B cell (primary cell): Measurements from ENCODE around the gene MED26. TPM values are rescaled to one million over a fixed set of nuclear protein-coding genes. Genes with fewer than 3 reads are reported as not detected.

Source experiments
- ATAC-seq: fragments of 200-7000 bp; cut with Tn5 transposase; one replicate; pipeline ENCODE4 v1.10.0; 2021; ENCODE audit warnings: low read depth, mild to moderate bottlenecking, moderate number of reproducible peaks, moderate library complexity
- CTCF ChIA-PET: fragments of 350-600 bp; sonication (Branson Sonifier 250); formaldehyde crosslinking; loops from one replicate; lab custom pipeline; 2021; ENCODE audit warnings: antibody characterized with exemption, inconsistent platforms; lab: Charles Lee
- POLR2A ChIA-PET: fragments of 350-600 bp; sonication (Branson Sonifier 250); formaldehyde crosslinking; loops from one replicate; lab custom pipeline; 2021; ENCODE audit warnings: antibody characterized with exemption; lab: Charles Lee
- DNase-seq: peaks from one replicate; pipeline ENCODE4 v3.0.0; 2013
- H2AFZ ChIP-seq: 2 replicates; pipeline ENCODE4 v1.6.1; 2012; ENCODE audit warnings: mild to moderate bottlenecking, low read depth, low read length; ENCODE audit not compliant: insufficient read depth, poor library complexity, severe bottlenecking
- H3K27ac ChIP-seq, 2 donors: 1 replicate in 1 of 2; 2 replicates in 1 of 2; pipeline ENCODE4 v1.5.1; 2012 to 2013; ENCODE audit warnings: low read length in 2 of 2, mild to moderate bottlenecking in 2 of 2, moderate library complexity in 1 of 2
- H3K27me3 ChIP-seq, 4 experiments: fragments of 200-600 bp in 1 of 4; sonication (generic) in 1 of 4; replicated peaks in 1 of 4; 1 replicate in 2 of 4; 2 replicates in 2 of 4; pipeline versions ENCODE4 v1.6.1 to v1.7.0; 2013 to 2016; ENCODE audit warnings: low read length in 3 of 4, mild to moderate bottlenecking in 2 of 4, mixed read lengths in 1 of 4, moderate library complexity in 1 of 4; ENCODE audit not compliant: insufficient read depth in 4 of 4, control insufficient read depth in 3 of 4; ENCODE audit errors: control extremely low read depth in 1 of 4
- H3K36me3 ChIP-seq, 2 experiments: replicated peaks in 1 of 2; 1 replicate in 1 of 2; 2 replicates in 1 of 2; pipeline versions ENCODE4 v1.6.1 to v1.7.1; 2013; ENCODE audit warnings: low read length in 1 of 2; ENCODE audit not compliant: insufficient read depth in 2 of 2, control insufficient read depth in 1 of 2; ENCODE audit errors: control extremely low read depth in 1 of 2, extremely low read depth in 1 of 2
- H3K4me1 ChIP-seq, 2 donors: fragments of 200-600 bp in 1 of 2; sonication (generic) in 1 of 2; 1 replicate in 1 of 2; 2 replicates in 1 of 2; pipeline versions ENCODE4 v1.5.1 to v1.6.1; 2013 to 2017; ENCODE audit warnings: low read length in 2 of 2; ENCODE audit not compliant: control insufficient read depth in 2 of 2, insufficient read depth in 2 of 2
- H3K4me2 ChIP-seq: replicated peaks from 2 replicates; pipeline ENCODE3; 2012; ENCODE audit warnings: mild to moderate bottlenecking, low read depth, low read length; ENCODE audit not compliant: poor library complexity, severe bottlenecking
- H3K4me3 ChIP-seq, 5 experiments: fragments of 200-600 bp in 1 of 5; sonication (generic) in 1 of 5; 1 replicate in 3 of 5; 2 replicates in 2 of 5; pipeline versions ENCODE4 v1.5.1 to v1.7.0; 2011 to 2016; ENCODE audit warnings: low read length in 4 of 5, mild to moderate bottlenecking in 4 of 5, low read depth in 2 of 5, control low read depth in 1 of 5, moderate library complexity in 1 of 5; ENCODE audit not compliant: insufficient read depth in 1 of 5; ENCODE audit errors: control extremely low read depth in 1 of 5, extremely low read depth in 1 of 5
- H3K79me2 ChIP-seq: fragments of 200-600 bp; sonication (generic); one replicate; pipeline ENCODE4 v1.6.0; 2016; ENCODE audit warnings: low read length; ENCODE audit not compliant: control insufficient read depth, insufficient read depth
- H3K9ac ChIP-seq: fragments of 200-600 bp; sonication (generic); 2 replicates; pipeline ENCODE4 v1.6.1; 2017; ENCODE audit warnings: mild to moderate bottlenecking, low read length, moderate library complexity
- H3K9me3 ChIP-seq, 3 donors: one replicate each; pipeline versions ENCODE4 v1.6.1 to v1.7.1; 2013; ENCODE audit warnings: low read length in 2 of 3; ENCODE audit not compliant: control insufficient read depth in 2 of 3, insufficient read depth in 1 of 3; ENCODE audit errors: control extremely low read depth in 1 of 3
- H4K20me1 ChIP-seq: 2 replicates; pipeline ENCODE4 v1.6.0; 2012; ENCODE audit warnings: mild to moderate bottlenecking, low read length; ENCODE audit not compliant: insufficient read depth, control insufficient read depth, poor library complexity, severe bottlenecking
- H3K27ac Mint-ChIP-seq: one replicate; pipeline ENCODE4 v1.8.0; 2021; ENCODE audit warnings: mixed read lengths
- H3K27me3 Mint-ChIP-seq: one replicate; pipeline ENCODE4 v1.8.0; 2021; ENCODE audit warnings: mixed read lengths
- H3K4me1 Mint-ChIP-seq: one replicate; pipeline ENCODE4 v1.8.0; 2021; ENCODE audit warnings: mixed read lengths
- H3K4me3 Mint-ChIP-seq: one replicate; pipeline ENCODE4 v1.8.0; 2021; ENCODE audit warnings: mixed read lengths
- H3K9me3 Mint-ChIP-seq: one replicate; pipeline ENCODE4 v1.8.0; 2022; ENCODE audit warnings: mixed read lengths; ENCODE audit not compliant: insufficient read depth
- CTCF ChIP-seq: fragments of 200-600 bp; IDR thresholded peaks from one replicate; pipeline ENCODE4 v1.8.0; 2022; ENCODE audit warnings: antibody characterized with exemption, mild to moderate bottlenecking
- EZH2 ChIP-seq: IDR thresholded peaks from 2 replicates; pipeline ENCODE4 v1.6.1; 2012; ENCODE audit warnings: borderline replicate concordance, low read depth, mild to moderate bottlenecking, moderate library complexity, low read length; ENCODE audit not compliant: insufficient read depth, poor library complexity, severe bottlenecking
- WGBS: methylation state at CpG from one replicate; pipeline ENCODE4 v1.1.5; 2013; ENCODE audit warnings: missing lambda C conversion rate; ENCODE audit not compliant: insufficient coverage; 5-methylcytosine and 5-hydroxymethylcytosine counted together
- intact Hi-C: fragments of 100-400 bp; cut with micrococcal nuclease; formaldehyde crosslinking; loops from one replicate; pipeline ENCODE4 v1.10.0; 2022
- polyA plus RNA-seq: library from polyadenylated mRNA; depleted of rRNA; stranded (reverse); fragments of >200 nt; gene quantifications from 2 replicates; pipeline ENCODE4 v1.2.3, GENCODE V29; 2012
- total RNA-seq, 2 donors: library from RNA; stranded (reverse); fragments of 120-200 nt in 1 of 2; gene quantifications; 1 replicate in 1 of 2; 2 replicates in 1 of 2; pipeline versions ENCODE4 v1.2.3 to v1.2.4, GENCODE V29; 2013 to 2022

MED26 gene
- total and polyA plus RNA-seq, 2 donors (not counting 1 experiment from before 2014, with no cell fraction given), result 15.6 to 33.6 TPM

- no peaks in the 10 kb centered on the region for H3K27me3 Mint-ChIP-seq
- H3K9me3 Mint-ChIP-seq, result no peaks in the 10 kb centered on the region
- H3K4me2 ChIP-seq, result peak overlapping the region; percentile 79
- TF ChIP-seq CTCF (no peak), EZH2 (no peak)
- H3K4me3 ChIP-seq, result peak overlapping the region; percentile 74 to 90 (median 88)
- peak overlapping the region; percentile 89 for H3K27ac Mint-ChIP-seq
- ATAC-seq, result no peak
- peaks cover 46% of the 10 kb centered on the region for H4K20me1 ChIP-seq
- H3K9ac ChIP-seq, result peak overlapping the region; percentile 80
- H3K79me2 ChIP-seq, result peaks cover 87% of the 10 kb centered on the region
- H3K4me1 Mint-ChIP-seq, result peaks cover 48% of the 10 kb centered on the region
- CTCF ChIA-PET, result interaction anchor here (1.0 to 1.1 kb wide), 2 partner anchors 45 to 180 kb away, joined by 3 to 4 read pairs; no protein-coding TSS in a partner anchor
- peaks cover 29 to 52% of the 10 kb centered on the region in 2 donors for H3K4me1 ChIP-seq
- H3K27ac ChIP-seq, result peak overlapping the region; percentile 61 to 77
- POLR2A ChIA-PET, result interaction anchor here (0.6 to 1.6 kb wide), 8 partner anchors 14 to 1481 kb away, joined by 3 to 8 read pairs (median 4); partner anchors contain the start of genes C19orf44, CALR3, SMIM7 and TMEM38A
- WGBS, result 2% methylated on average over 12 of the region's 15 CpGs
- H3K27me3 ChIP-seq, result no peaks in the 10 kb centered on the region
- no peaks in the 10 kb centered on the region for H3K9me3 ChIP-seq
- intact Hi-C loops, result loop anchor here (1.0 to 5.0 kb wide), 8 partner anchors 29 to 346 kb away; partner anchors contain the start of genes AP1M1, C19orf44, CALR3 and MED26
- peak overlapping the region; percentile 91 for H3K4me3 Mint-ChIP-seq
- peak overlapping the region; percentile 90 for H2AFZ ChIP-seq
- DNase-seq, result no peak
- peaks cover 0 to 13% of the 10 kb centered on the region in 2 experiments for H3K36me3 ChIP-seq
Measured at GRCh38 chr19:16542910-16543472, 85.0 kb downstream of the MED26 start.
